Hepatocyte (in vitro differentiated cells): Measurements from ENCODE around the gene TADA3. TPM values are rescaled to one million over a fixed set of nuclear protein-coding genes. Genes with fewer than 3 reads are reported as not detected.

ENCODE experiments used
- DNase-seq: peaks from one replicate; pipeline ENCODE4 v3.0.0-alpha.2; 2016; ENCODE audit warnings: low spot score
- H2AFZ ChIP-seq: fragments of 200-600 bp; sonication (generic); 2 replicates; pipeline ENCODE4 v1.6.0; 2016; ENCODE audit warnings: antibody characterized with exemption, mild to moderate bottlenecking
- H3K27ac ChIP-seq: fragments of 200-600 bp; sonication (generic); 2 replicates; pipeline ENCODE4 v1.5.1; 2016; ENCODE audit warnings: mild to moderate bottlenecking
- H3K27me3 ChIP-seq: fragments of 200-600 bp; sonication (generic); 2 replicates; pipeline ENCODE4 v1.6.1; 2016
- H3K36me3 ChIP-seq: fragments of 200-600 bp; sonication (generic); replicated peaks from 2 replicates; pipeline ENCODE4 v1.5.1; 2016; ENCODE audit warnings: low read depth; ENCODE audit not compliant: insufficient read depth
- H3K4me1 ChIP-seq: fragments of 200-600 bp; sonication (generic); 2 replicates; pipeline ENCODE4 v1.5.1; 2016; ENCODE audit warnings: mild to moderate bottlenecking, moderate library complexity; ENCODE audit not compliant: insufficient read depth
- H3K4me2 ChIP-seq: fragments of 200-600 bp; sonication (generic); 2 replicates; pipeline ENCODE4 v1.6.0; 2016
- H3K4me3 ChIP-seq: fragments of 200-600 bp; sonication (generic); 2 replicates; pipeline ENCODE4 v1.5.1; 2016; ENCODE audit warnings: mild to moderate bottlenecking
- H3K79me2 ChIP-seq: fragments of 200-600 bp; sonication (generic); 2 replicates; pipeline ENCODE4 v1.6.0; 2017; ENCODE audit warnings: mild to moderate bottlenecking
- H3K9me2 ChIP-seq: fragments of 200-600 bp; sonication (generic); replicated peaks from 2 replicates; pipeline ENCODE4 v1.6.0; 2017; ENCODE audit warnings: mild to moderate bottlenecking; ENCODE audit not compliant: insufficient read depth
- H3K9me3 ChIP-seq: fragments of 200-600 bp; sonication (generic); 2 replicates; pipeline ENCODE4 v1.5.1; 2016; ENCODE audit warnings: low read depth, mild to moderate bottlenecking
- H4K20me1 ChIP-seq: fragments of 200-600 bp; sonication (generic); 2 replicates; pipeline ENCODE4 v1.6.0; 2016; ENCODE audit warnings: mild to moderate bottlenecking; ENCODE audit not compliant: insufficient read depth, poor library complexity, severe bottlenecking
- EZH2 ChIP-seq: fragments of 200-600 bp; sonication (generic); IDR thresholded peaks from 2 replicates; pipeline ENCODE4 v1.6.1; 2016; ENCODE audit warnings: antibody characterized with exemption, mild to moderate bottlenecking, borderline replicate concordance
- EZH2phosphoT487 ChIP-seq: fragments of 200-600 bp; sonication (generic); IDR thresholded peaks from one replicate; pipeline ENCODE4 v1.6.1; 2018; ENCODE audit warnings: antibody characterized with exemption, mild to moderate bottlenecking, low read depth, moderate library complexity; ENCODE audit not compliant: unreplicated experiment, severe bottlenecking
- WGBS: methylation state at CpG from one replicate; pipeline ENCODE4 v1.1.6; 2016; ENCODE audit warnings: low lambda C conversion rate; ENCODE audit errors: missing lambda C conversion rate; 5-methylcytosine and 5-hydroxymethylcytosine counted together
- polyA plus RNA-seq: library from polyadenylated mRNA; unstranded; fragments of >200 nt; fragmentation: Nextera tagmentation; extraction: Ambion mirVana; gene quantifications from 2 replicates; pipeline ENCODE4 v1.2.1, GENCODE V29; 2016
- total RNA-seq: library from RNA; depleted of rRNA; stranded (reverse); fragments of >200 nt; gene quantifications from 2 replicates; pipeline ENCODE4 v1.2.3, GENCODE V29; 2014
- TF ChIP-seq, protein P1 (sequence below): fragments of 200-600 bp; sonication (generic); IDR thresholded peaks from 2 replicates; pipeline ENCODE4 v1.5.1; 2016; ENCODE audit warnings: antibody characterized with exemption, mild to moderate bottlenecking; ENCODE audit not compliant: poor library complexity

The TADA3 gene
- total and polyA plus RNA-seq, 2 experiments from 2014 or later: 61.2 to 65.5 TPM

GRCh38 chr3:9785602-9786001 is 6.7 kb downstream of the TADA3 start:
- 94% methylated on average over 7 of the region's 7 CpGs for WGBS
- Histone ChIP-seq H3K9me2 (no peaks in the 10 kb centered on the region), H3K27me3 (no peaks in the 10 kb centered on the region), H3K9me3 (no peaks in the 10 kb centered on the region), H3K4me2 (no peak overlapping the region), H3K4me3 (no peak overlapping the region), H3K36me3 (no peaks in the 10 kb centered on the region), H2AFZ (no peak overlapping the region), H3K27ac (no peak overlapping the region), H3K79me2 (no peaks in the 10 kb centered on the region), H4K20me1 (no peaks in the 10 kb centered on the region), H3K4me1 (no peaks in the 10 kb centered on the region)
- DNase-seq: no peak
- TF ChIP-seq EZH2phosphoT487: no peak
- TF ChIP-seq, protein P1, sequence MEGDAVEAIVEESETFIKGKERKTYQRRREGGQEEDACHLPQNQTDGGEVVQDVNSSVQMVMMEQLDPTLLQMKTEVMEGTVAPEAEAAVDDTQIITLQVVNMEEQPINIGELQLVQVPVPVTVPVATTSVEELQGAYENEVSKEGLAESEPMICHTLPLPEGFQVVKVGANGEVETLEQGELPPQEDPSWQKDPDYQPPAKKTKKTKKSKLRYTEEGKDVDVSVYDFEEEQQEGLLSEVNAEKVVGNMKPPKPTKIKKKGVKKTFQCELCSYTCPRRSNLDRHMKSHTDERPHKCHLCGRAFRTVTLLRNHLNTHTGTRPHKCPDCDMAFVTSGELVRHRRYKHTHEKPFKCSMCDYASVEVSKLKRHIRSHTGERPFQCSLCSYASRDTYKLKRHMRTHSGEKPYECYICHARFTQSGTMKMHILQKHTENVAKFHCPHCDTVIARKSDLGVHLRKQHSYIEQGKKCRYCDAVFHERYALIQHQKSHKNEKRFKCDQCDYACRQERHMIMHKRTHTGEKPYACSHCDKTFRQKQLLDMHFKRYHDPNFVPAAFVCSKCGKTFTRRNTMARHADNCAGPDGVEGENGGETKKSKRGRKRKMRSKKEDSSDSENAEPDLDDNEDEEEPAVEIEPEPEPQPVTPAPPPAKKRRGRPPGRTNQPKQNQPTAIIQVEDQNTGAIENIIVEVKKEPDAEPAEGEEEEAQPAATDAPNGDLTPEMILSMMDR: no peak
- no peak for TF ChIP-seq EZH2

GRCh38 chr3:9784965-9785364 is 7.3 kb downstream of the TADA3 start:
- H3K9me3 ChIP-seq: no peaks in the 10 kb centered on the region
- H3K27ac ChIP-seq: no peak overlapping the region
- no peaks in the 10 kb centered on the region for H3K4me1 ChIP-seq
- H3K27me3 ChIP-seq: no peaks in the 10 kb centered on the region
- no peak overlapping the region for H2AFZ ChIP-seq
- no peak for DNase-seq
- no peaks in the 10 kb centered on the region for H3K79me2 ChIP-seq
- H3K4me2 ChIP-seq: no peak overlapping the region
- no peaks in the 10 kb centered on the region for H3K9me2 ChIP-seq
- no peaks in the 10 kb centered on the region for H4K20me1 ChIP-seq
- WGBS: 96% methylated on average over 4 of the region's 4 CpGs
- H3K36me3 ChIP-seq: no peaks in the 10 kb centered on the region
- H3K4me3 ChIP-seq: no peak overlapping the region
- TF ChIP-seq, protein P1: no peak
- no peak for TF ChIP-seq EZH2
- no peak for TF ChIP-seq EZH2phosphoT487

DNA sequence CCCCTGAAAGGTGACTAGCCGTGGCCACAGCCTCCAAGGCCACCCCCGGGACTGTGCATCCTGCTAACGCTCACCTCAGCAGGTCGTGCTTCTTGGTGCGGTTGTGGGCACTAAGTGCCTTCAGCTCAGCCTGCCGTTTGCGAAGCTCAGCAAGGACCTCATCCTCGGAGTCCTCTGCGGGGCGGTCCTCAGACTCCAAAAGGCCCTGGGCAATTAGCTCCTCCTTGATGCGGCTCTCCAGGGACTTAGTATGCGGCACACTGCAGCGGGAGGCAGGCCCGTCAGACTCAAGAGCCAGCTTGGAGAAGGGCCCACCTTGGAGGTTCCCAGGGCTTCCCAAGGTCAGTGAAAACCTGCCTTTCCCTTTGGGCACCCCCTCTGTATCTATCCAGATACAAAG is 8.3 kb downstream of the TADA3 start:
- DNase-seq: no peak
- H3K36me3 ChIP-seq: no peaks in the 10 kb centered on the region
- H2AFZ ChIP-seq: no peak overlapping the region
- H3K27me3 ChIP-seq: no peaks in the 10 kb centered on the region
- 98% methylated on average over 14 of the region's 14 CpGs for WGBS
- H3K27ac ChIP-seq: no peak overlapping the region
- TF ChIP-seq, protein P1: no peak
- TF ChIP-seq EZH2 (no peak), EZH2phosphoT487 (no peak)
- H3K4me1 ChIP-seq: no peaks in the 10 kb centered on the region
- H3K9me2 ChIP-seq: no peaks in the 10 kb centered on the region
- H3K9me3 ChIP-seq: no peaks in the 10 kb centered on the region
- H4K20me1 ChIP-seq: no peaks in the 10 kb centered on the region
- H3K4me2 ChIP-seq: no peak overlapping the region
- no peak overlapping the region for H3K4me3 ChIP-seq
- H3K79me2 ChIP-seq: no peaks in the 10 kb centered on the region

GRCh38 chr3:9782770-9783169 is 9.5 kb downstream of the TADA3 start:
- H3K4me3 ChIP-seq: no peak overlapping the region
- DNase-seq: no peak
- no peak overlapping the region for H2AFZ ChIP-seq
- no peaks in the 10 kb centered on the region for H3K36me3 ChIP-seq
- H4K20me1 ChIP-seq: no peaks in the 10 kb centered on the region
- H3K79me2 ChIP-seq: no peaks in the 10 kb centered on the region
- H3K9me3 ChIP-seq: no peaks in the 10 kb centered on the region
- no peaks in the 10 kb centered on the region for H3K27me3 ChIP-seq
- H3K4me1 ChIP-seq: no peaks in the 10 kb centered on the region
- no peaks in the 10 kb centered on the region for H3K9me2 ChIP-seq
- 59% methylated on average over 3 of the region's 3 CpGs for WGBS
- no peak overlapping the region for H3K27ac ChIP-seq
- TF ChIP-seq EZH2phosphoT487 (no peak), EZH2 (no peak)
- TF ChIP-seq, protein P1: no peak
- no peak overlapping the region for H3K4me2 ChIP-seq
